HEK293 (cell line): ENCODE measurements around the gene ZFY.

ENCODE experiments used
- CTCF ChIA-PET: fragments of 350-600 bp; formaldehyde crosslinking; extraction: SDS; loops from one replicate; lab custom pipeline; 2021; ENCODE audit warnings: antibody characterized with exemption; lab: Yijun Ruan, JAX
- POLR2A ChIA-PET: fragments of 300-600 bp; formaldehyde crosslinking; extraction: SDS; loops from one replicate; lab custom pipeline; 2020; ENCODE audit warnings: antibody characterized with exemption, inconsistent platforms; lab: Yijun Ruan, JAX
- H3K27ac ChIP-seq: fragments of 200-500 bp; sonication (Bioruptor generic); 2 replicates; pipeline ENCODE4 v1.5.1; 2014; ENCODE audit warnings: low read depth, low read length, control low read depth, inconsistent platforms; ENCODE audit errors: extremely low read depth
- H3K36me3 ChIP-seq, 2 experiments: fragments of 200-500 bp in 1 of 2; sonication (Bioruptor generic) in 1 of 2; 1 replicate in 1 of 2; 2 replicates in 1 of 2; pipeline ENCODE4 v1.5.1; 2014 to 2017; ENCODE audit warnings: inconsistent platforms in 2 of 2, low read length in 2 of 2; ENCODE audit not compliant: control insufficient read depth in 2 of 2, insufficient read depth in 1 of 2
- H3K4me1 ChIP-seq: fragments of 200-500 bp; sonication (Bioruptor generic); 2 replicates; pipeline ENCODE4 v1.5.1; 2014; ENCODE audit warnings: mild to moderate bottlenecking, low read length, inconsistent platforms; ENCODE audit not compliant: control insufficient read depth, insufficient read depth
- H3K4me3 ChIP-seq: 2 replicates; pipeline ENCODE4 v1.5.1; 2011; ENCODE audit warnings: low read depth, mild to moderate bottlenecking, control low read depth, low read length, moderate library complexity
- H3K9me3 ChIP-seq: fragments of 200-500 bp; sonication (Bioruptor generic); 2 replicates; pipeline ENCODE4 v1.5.1; 2014; ENCODE audit warnings: low read depth, low read length, inconsistent platforms; ENCODE audit not compliant: control insufficient read depth, insufficient read depth
- FEZF1 ChIP-seq: fragments of 450-650 bp; formaldehyde crosslinking; IDR thresholded peaks from 2 replicates; pipeline ENCODE4 v1.5.1; 2016; ENCODE audit warnings: missing biosample characterization, missing genetic modification characterization
- GLIS2 ChIP-seq: fragments of 450-650 bp; formaldehyde crosslinking; IDR thresholded peaks from 2 replicates; pipeline ENCODE4 v1.5.1; 2016; ENCODE audit warnings: missing biosample characterization, missing genetic modification characterization
- OSR2 ChIP-seq: fragments of 450-650 bp; formaldehyde crosslinking; IDR thresholded peaks from 2 replicates; pipeline ENCODE4 v1.5.1; 2016; ENCODE audit warnings: missing biosample characterization, missing genetic modification characterization
- PRDM1 ChIP-seq: fragments of 450-650 bp; formaldehyde crosslinking; IDR thresholded peaks from 2 replicates; pipeline ENCODE4; 2016; ENCODE audit warnings: missing biosample characterization, missing genetic modification characterization
- YY2 ChIP-seq: fragments of 450-650 bp; formaldehyde crosslinking; IDR thresholded peaks from 2 replicates; pipeline ENCODE4 v1.5.1; 2016; ENCODE audit warnings: missing biosample characterization, missing genetic modification characterization
- ZNF16 ChIP-seq: fragments of 450-650 bp; formaldehyde crosslinking; IDR thresholded peaks from 2 replicates; pipeline ENCODE4 v1.5.1; 2016; ENCODE audit warnings: low read depth, missing biosample characterization, missing genetic modification characterization
- ZNF248 ChIP-seq: fragments of 450-650 bp; formaldehyde crosslinking; IDR thresholded peaks from 2 replicates; pipeline ENCODE4 v1.5.1; 2017; ENCODE audit warnings: missing biosample characterization, missing genetic modification characterization
- ZNF449 ChIP-seq: fragments of 450-650 bp; formaldehyde crosslinking; IDR thresholded peaks from 2 replicates; pipeline ENCODE4 v1.5.1; 2017; ENCODE audit warnings: missing biosample characterization, mild to moderate bottlenecking, missing genetic modification characterization, moderate library complexity
- ZNF501 ChIP-seq: fragments of 450-650 bp; formaldehyde crosslinking; IDR thresholded peaks from 2 replicates; pipeline ENCODE4 v1.5.1; 2016; ENCODE audit warnings: missing biosample characterization, missing genetic modification characterization
- ZNF521 ChIP-seq: fragments of 450-650 bp; formaldehyde crosslinking; IDR thresholded peaks from 2 replicates; pipeline ENCODE4 v1.5.1; 2017; ENCODE audit warnings: missing biosample characterization, mild to moderate bottlenecking, missing genetic modification characterization
- ZNF530 ChIP-seq: fragments of 450-650 bp; formaldehyde crosslinking; IDR thresholded peaks from 2 replicates; pipeline ENCODE4 v1.5.1; 2016; ENCODE audit warnings: low read depth, missing biosample characterization, missing genetic modification characterization
- ZNF548 ChIP-seq: fragments of 450-650 bp; formaldehyde crosslinking; IDR thresholded peaks from 2 replicates; pipeline ENCODE4 v1.5.1; 2016; ENCODE audit warnings: missing biosample characterization, missing genetic modification characterization
- ZNF549 ChIP-seq: fragments of 450-650 bp; IDR thresholded peaks from 2 replicates; pipeline ENCODE4 v1.5.1; 2018; ENCODE audit warnings: missing biosample characterization, missing genetic modification characterization, mild to moderate bottlenecking, inconsistent platforms, moderate library complexity
- ZNF580 ChIP-seq: fragments of 450-650 bp; formaldehyde crosslinking; IDR thresholded peaks from 2 replicates; pipeline ENCODE4 v1.5.1; 2016; ENCODE audit warnings: missing biosample characterization, missing genetic modification characterization
- ZNF626 ChIP-seq: fragments of 450-650 bp; sonication (Bioruptor Pico); formaldehyde crosslinking; IDR thresholded peaks from 2 replicates; pipeline ENCODE4 v1.5.1; 2018; ENCODE audit warnings: missing biosample characterization, missing genetic modification characterization, inconsistent platforms
- ZNF654 ChIP-seq: fragments of 450-650 bp; formaldehyde crosslinking; IDR thresholded peaks from 2 replicates; pipeline ENCODE4 v1.5.1; 2016; ENCODE audit warnings: low read depth, missing biosample characterization, missing genetic modification characterization
- ZNF664 ChIP-seq: fragments of 450-650 bp; formaldehyde crosslinking; IDR thresholded peaks from 2 replicates; pipeline ENCODE4 v1.5.1; 2016; ENCODE audit warnings: missing biosample characterization, missing genetic modification characterization
- ZNF701 ChIP-seq: fragments of 450-650 bp; formaldehyde crosslinking; IDR thresholded peaks from 2 replicates; pipeline ENCODE4 v1.5.1; 2016; ENCODE audit warnings: missing biosample characterization, missing genetic modification characterization
- ZNF843 ChIP-seq: fragments of 450-650 bp; formaldehyde crosslinking; IDR thresholded peaks from 2 replicates; pipeline ENCODE4 v1.5.1; 2016; ENCODE audit warnings: missing biosample characterization, missing genetic modification characterization
- ZSCAN16 ChIP-seq: fragments of 450-650 bp; formaldehyde crosslinking; IDR thresholded peaks from 2 replicates; pipeline ENCODE4 v1.5.1; 2016; ENCODE audit warnings: missing biosample characterization, missing genetic modification characterization
- TF ChIP-seq, protein P1 (sequence below): fragments of 450-650 bp; formaldehyde crosslinking; IDR thresholded peaks from 2 replicates; pipeline ENCODE4 v1.5.1; 2016; ENCODE audit warnings: missing biosample characterization, missing genetic modification characterization
- TF ChIP-seq, protein P2 (sequence below): fragments of 450-650 bp; formaldehyde crosslinking; IDR thresholded peaks from 2 replicates; pipeline ENCODE4 v1.5.1; 2017; ENCODE audit warnings: missing biosample characterization, missing genetic modification characterization
- TF ChIP-seq, protein P3 (sequence below): fragments of 450-650 bp; formaldehyde crosslinking; conservative IDR thresholded peaks from 2 replicates; pipeline ENCODE4 v1.5.1; 2016; ENCODE audit warnings: low read depth, missing biosample characterization, missing genetic modification characterization
- TF ChIP-seq, protein P4 (sequence below): fragments of 450-650 bp; formaldehyde crosslinking; IDR thresholded peaks from 2 replicates; pipeline ENCODE4 v1.5.0; 2017; ENCODE audit warnings: missing biosample characterization, missing genetic modification characterization, borderline replicate concordance

The ZFY gene

DNA sequence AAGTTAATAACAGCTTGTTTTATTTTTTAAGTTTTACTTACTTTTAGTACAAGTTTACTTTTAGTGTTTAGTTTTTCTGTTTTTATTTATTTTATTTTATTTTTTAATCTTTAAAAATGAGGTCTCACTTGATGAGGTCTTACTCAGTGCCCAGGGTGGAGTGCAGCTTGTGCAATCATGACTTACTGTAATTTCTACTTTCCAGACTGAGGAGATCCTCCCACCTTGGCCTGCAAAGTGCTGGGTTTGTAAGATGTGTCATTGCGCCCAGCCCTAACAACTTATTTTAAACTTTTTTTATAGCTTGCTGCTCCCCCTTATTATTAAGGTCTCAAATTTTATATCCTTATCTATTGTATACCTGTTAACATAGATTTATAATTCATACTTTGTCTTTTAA is 41.7 kb upstream of the ZFY start:
- TF ChIP-seq, protein P1, sequence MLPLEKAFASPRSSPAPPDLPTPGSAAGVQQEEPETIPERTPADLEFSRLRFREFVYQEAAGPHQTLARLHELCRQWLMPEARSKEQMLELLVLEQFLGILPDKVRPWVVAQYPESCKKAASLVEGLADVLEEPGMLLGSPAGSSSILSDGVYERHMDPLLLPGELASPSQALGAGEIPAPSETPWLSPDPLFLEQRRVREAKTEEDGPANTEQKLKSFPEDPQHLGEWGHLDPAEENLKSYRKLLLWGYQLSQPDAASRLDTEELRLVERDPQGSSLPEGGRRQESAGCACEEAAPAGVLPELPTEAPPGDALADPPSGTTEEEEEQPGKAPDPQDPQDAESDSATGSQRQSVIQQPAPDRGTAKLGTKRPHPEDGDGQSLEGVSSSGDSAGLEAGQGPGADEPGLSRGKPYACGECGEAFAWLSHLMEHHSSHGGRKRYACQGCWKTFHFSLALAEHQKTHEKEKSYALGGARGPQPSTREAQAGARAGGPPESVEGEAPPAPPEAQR, result no peak
- TF ChIP-seq YY2 (no peak), ZNF530 (tag by site-specific recombination) (no peak), ZNF501 (no peak), ZNF549 (no peak), ZNF449 (no peak), ZNF701 (tag by site-specific recombination) (no peak)
- Histone ChIP-seq H3K4me3 (no peak overlapping the region), H3K9me3 (no peaks in the 10 kb centered on the region), H3K36me3 (no peaks in the 10 kb centered on the region), H3K27ac (no peak overlapping the region), H3K4me1 (no peaks in the 10 kb centered on the region)
- ChIA-PET POLR2A (no interaction called here), CTCF (no interaction called here)

DNA sequence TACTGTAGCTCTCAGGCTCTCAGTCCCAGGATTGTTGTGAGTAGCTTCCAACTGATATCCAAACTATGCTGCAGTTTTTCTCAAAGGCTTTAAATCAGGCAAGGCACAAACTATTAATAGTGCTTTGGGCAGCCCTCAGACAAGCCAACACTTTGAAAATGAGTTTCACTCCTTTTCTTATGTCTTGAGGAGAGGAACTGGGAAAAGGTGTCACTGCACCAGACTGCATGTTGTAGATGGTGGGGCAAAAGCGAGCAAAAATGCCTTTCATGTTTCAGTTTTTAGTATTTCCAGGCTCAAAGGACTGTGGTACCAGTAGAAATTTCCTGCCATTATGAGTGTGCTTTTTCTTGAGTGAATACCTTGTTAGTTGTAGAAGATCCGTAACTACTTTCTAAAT is 39.1 kb upstream of the ZFY start:
- Histone ChIP-seq H3K4me1 (no peaks in the 10 kb centered on the region), H3K27ac (no peak overlapping the region), H3K36me3 (no peaks in the 10 kb centered on the region), H3K4me3 (no peak overlapping the region), H3K9me3 (no peaks in the 10 kb centered on the region)
- POLR2A ChIA-PET, result no interaction called here
- TF ChIP-seq ZNF248 (no peak), ZNF626 (tag by site-specific recombination) (no peak), ZNF521 (tag by site-specific recombination) (no peak), GLIS2 (no peak), ZNF580 (tag by site-specific recombination) (no peak), ZNF16 (tag by site-specific recombination) (no peak)
- TF ChIP-seq, protein P2, sequence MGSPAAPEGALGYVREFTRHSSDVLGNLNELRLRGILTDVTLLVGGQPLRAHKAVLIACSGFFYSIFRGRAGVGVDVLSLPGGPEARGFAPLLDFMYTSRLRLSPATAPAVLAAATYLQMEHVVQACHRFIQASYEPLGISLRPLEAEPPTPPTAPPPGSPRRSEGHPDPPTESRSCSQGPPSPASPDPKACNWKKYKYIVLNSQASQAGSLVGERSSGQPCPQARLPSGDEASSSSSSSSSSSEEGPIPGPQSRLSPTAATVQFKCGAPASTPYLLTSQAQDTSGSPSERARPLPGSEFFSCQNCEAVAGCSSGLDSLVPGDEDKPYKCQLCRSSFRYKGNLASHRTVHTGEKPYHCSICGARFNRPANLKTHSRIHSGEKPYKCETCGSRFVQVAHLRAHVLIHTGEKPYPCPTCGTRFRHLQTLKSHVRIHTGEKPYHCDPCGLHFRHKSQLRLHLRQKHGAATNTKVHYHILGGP, result no peak
- CTCF ChIA-PET, result no interaction called here

- Histone ChIP-seq H3K36me3 (no peaks in the 10 kb centered on the region), H3K4me1 (no peaks in the 10 kb centered on the region), H3K27ac (no peak overlapping the region), H3K9me3 (no peaks in the 10 kb centered on the region), H3K4me3 (no peak overlapping the region)
- POLR2A ChIA-PET, result no interaction called here
- CTCF ChIA-PET, result no interaction called here
- no peak for TF ChIP-seq FEZF1 (tag by site-specific recombination)
- no peak for TF ChIP-seq ZNF549
- TF ChIP-seq, protein P3, sequence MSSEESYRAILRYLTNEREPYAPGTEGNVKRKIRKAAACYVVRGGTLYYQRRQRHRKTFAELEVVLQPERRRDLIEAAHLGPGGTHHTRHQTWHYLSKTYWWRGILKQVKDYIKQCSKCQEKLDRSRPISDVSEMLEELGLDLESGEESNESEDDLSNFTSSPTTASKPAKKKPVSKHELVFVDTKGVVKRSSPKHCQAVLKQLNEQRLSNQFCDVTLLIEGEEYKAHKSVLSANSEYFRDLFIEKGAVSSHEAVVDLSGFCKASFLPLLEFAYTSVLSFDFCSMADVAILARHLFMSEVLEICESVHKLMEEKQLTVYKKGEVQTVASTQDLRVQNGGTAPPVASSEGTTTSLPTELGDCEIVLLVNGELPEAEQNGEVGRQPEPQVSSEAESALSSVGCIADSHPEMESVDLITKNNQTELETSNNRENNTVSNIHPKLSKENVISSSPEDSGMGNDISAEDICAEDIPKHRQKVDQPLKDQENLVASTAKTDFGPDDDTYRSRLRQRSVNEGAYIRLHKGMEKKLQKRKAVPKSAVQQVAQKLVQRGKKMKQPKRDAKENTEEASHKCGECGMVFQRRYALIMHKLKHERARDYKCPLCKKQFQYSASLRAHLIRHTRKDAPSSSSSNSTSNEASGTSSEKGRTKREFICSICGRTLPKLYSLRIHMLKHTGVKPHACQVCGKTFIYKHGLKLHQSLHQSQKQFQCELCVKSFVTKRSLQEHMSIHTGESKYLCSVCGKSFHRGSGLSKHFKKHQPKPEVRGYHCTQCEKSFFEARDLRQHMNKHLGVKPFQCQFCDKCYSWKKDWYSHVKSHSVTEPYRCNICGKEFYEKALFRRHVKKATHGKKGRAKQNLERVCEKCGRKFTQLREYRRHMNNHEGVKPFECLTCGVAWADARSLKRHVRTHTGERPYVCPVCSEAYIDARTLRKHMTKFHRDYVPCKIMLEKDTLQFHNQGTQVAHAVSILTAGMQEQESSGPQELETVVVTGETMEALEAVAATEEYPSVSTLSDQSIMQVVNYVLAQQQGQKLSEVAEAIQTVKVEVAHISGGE (tag by site-specific recombination), result no peak
- no peak for TF ChIP-seq ZNF843
- no peak for TF ChIP-seq OSR2 (tag by site-specific recombination)
- no peak for TF ChIP-seq ZNF654 (tag by site-specific recombination)
- no peak for TF ChIP-seq ZSCAN16 (tag by site-specific recombination)
- TF ChIP-seq, protein P4, sequence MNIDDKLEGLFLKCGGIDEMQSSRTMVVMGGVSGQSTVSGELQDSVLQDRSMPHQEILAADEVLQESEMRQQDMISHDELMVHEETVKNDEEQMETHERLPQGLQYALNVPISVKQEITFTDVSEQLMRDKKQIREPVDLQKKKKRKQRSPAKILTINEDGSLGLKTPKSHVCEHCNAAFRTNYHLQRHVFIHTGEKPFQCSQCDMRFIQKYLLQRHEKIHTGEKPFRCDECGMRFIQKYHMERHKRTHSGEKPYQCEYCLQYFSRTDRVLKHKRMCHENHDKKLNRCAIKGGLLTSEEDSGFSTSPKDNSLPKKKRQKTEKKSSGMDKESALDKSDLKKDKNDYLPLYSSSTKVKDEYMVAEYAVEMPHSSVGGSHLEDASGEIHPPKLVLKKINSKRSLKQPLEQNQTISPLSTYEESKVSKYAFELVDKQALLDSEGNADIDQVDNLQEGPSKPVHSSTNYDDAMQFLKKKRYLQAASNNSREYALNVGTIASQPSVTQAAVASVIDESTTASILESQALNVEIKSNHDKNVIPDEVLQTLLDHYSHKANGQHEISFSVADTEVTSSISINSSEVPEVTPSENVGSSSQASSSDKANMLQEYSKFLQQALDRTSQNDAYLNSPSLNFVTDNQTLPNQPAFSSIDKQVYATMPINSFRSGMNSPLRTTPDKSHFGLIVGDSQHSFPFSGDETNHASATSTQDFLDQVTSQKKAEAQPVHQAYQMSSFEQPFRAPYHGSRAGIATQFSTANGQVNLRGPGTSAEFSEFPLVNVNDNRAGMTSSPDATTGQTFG (tag by site-specific recombination), result no peak
- no peak for TF ChIP-seq PRDM1 (tag by site-specific recombination)
- TF ChIP-seq ZNF548, result no peak
- TF ChIP-seq ZNF664 (tag by site-specific recombination), result no peak
Measured at GRCh38 chrY:2907356-2907755, 27.8 kb upstream of the ZFY start.
